Astrocyte of the hippocampus (primary cell): Measurements from ENCODE around the gene ECM1.

Experiments used
- DNase-seq: peaks from one replicate; pipeline ENCODE4 v3.0.0; 2011; ENCODE audit warnings: low read depth, low spot score

Gene ECM1

GRCh38 chr1:150507912-150508864, at the start of gene ECM1:
TSS of gene ECM1 (plus strand) at chr1:150508109. CDS start at chr1:150508210, 101 bp downstream.
- DNase-seq: peak; percentile 54

- DNase-seq: peak; percentile 76
Measured at GRCh38 chr1:150464422-150464826, 43.5 kb upstream of the ECM1 start.

GRCh38 chr1:150466964-150467363, 40.9 kb upstream of the ECM1 start:
- DNase-seq: no peak

GRCh38 chr1:150469291-150469690, 38.6 kb upstream of the ECM1 start:
- no peak for DNase-seq

GRCh38 chr1:150472601-150473200, 35.2 kb upstream of the ECM1 start:
- DNase-seq: no peak

DNA sequence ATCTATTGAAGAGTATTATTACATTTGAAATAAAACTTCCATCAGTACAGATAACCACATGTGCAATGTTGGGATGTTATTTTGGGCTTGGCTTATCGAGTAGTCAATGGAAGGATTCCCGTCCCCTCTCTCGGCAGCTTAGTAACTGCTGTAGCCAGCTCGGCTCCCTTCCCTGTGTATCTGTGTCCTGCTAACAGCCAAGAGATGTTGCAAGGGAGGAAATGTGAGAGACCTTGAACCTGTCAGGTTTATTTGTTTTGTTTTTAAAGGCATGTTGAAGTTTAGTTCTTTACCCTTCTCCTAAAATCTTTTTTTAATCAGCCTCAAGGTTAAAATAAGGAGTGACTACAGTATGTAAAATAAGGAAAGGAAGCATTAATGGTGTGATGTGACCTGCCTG, 34.2 kb upstream of the ECM1 start:
- DNase-seq: no peak

- no peak for DNase-seq
Measured at GRCh38 chr1:150474869-150475268, 33.0 kb upstream of the ECM1 start.

GRCh38 chr1:150476754-150477153, 31.2 kb upstream of the ECM1 start:
- DNase-seq: no peak

DNA sequence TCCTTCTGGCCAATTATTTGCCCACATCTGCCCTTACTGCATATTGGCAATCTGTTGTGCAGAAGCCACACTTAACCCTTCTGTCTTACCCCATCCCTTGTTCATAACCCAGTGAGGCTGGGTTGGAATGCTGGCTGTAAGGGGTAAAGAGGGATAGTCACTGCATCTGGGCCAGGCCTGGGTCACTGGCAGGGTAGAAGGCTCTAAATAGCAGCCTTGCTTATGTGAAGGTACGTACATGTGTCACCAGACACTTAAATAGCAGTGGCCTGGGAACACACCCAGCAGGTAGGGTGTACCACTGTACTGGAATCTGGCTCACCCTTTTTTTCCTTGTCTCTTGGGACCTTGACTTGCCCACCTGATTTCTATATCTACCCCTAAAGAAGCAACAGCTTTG, 30.6 kb upstream of the ECM1 start:
- no peak for DNase-seq

DNA sequence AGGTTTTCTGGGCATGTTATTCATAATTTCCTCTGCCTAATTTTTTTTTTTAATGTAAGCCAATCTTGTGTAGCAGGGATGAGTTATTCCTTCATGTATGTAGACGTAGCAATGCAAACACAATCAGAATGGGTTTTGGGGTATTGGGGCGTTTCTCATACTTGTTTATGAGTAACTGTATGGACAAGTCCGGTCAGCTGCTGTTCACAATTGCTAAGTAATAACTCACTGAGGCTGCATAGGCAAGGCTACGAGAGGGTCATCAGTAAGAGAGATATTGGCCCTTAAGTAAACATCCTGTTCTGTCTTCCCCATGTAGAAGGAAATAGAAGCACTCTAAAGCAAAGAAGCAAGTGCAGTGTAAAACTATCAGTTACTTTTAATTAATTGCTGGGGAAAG, 30.2 kb upstream of the ECM1 start:
- DNase-seq: no peak

- no peak for DNase-seq
Measured at GRCh38 chr1:150479370-150479769, 28.5 kb upstream of the ECM1 start.

DNA sequence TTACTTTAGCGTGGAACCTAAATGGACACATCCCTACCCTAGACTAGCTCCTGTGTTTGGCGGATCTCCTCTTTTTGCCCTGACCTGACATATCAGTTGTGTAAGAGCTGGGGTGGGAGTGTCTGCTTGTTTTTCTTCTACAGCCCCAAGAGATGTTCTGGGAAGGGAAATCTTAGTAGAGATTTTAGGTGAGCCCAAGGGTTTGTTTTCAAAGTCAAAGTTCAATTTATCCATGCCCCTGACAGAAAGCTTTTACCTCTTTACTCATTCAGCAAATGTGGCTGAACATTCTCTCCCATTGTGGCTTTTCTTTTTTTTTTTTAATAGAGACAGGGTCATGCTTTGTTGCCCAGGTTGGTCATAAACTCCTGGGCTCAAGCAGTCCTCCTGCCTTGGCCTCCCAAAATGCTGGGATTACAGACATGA, 28.0 kb upstream of the ECM1 start:
- DNase-seq: no peak

DNA sequence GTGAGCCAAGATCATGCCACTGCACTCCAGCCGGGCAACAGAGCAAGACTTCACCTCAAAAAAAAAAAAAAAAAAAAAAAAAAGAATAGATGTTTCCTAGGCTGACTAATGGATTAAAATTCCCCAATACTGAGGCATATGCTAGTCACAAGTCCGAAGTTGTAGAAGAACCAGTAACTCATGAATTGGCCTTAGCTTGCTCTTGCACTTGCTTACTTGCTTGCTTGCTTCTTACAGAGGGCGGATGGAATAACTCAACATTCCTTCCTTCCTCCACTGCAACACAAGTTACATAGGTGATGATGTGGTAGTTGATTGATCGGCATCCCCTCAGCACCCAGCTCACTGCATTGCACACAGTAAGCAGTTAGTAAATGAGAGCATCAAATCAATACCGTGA, 23.5 kb upstream of the ECM1 start:
- peak; percentile 12 for DNase-seq

- peak; percentile 19 for DNase-seq
Measured at GRCh38 chr1:150484861-150485260, 23.0 kb upstream of the ECM1 start.

DNA sequence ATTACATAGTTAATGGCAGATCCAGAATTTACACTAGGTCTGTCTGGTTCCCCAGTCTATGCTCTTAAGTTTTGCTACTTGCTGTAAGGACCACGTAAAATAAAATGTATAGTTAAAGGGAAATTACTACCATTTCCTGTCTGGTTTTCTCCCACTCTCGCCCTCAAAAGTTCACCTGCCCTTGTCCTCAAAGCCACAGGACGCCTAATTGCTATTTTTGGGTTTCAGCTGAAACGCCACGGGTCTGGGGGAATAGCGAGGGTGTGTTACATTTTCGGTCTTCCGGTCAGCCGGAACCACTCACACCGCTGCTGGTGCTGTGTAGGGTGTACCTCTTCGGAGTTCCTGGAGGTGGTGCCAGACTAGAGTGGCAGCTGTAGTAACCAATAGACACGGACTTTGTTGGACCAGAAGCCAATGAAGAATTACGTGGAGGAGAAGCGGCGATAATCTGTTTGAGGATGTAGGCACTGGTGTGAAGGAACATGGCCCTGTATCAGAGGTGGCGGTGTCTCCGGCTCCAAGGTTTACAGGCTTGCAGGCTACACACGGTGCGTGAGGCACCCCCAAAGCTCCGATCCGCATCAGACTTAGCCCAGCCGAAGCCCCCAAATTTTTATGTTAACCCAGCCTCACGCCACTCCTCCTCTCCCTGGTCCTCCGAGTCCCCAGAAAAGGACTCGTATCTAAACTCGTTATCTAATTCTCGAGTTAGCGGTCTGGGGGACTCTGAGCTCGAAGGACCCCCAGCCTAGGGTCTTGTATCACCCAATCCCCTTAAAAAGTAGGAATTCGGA, 20.7 kb upstream of the ECM1 start, which contains the start of gene TARS2:
Gene TARS2, plus strand, starts transcription at position 454 of the 797 bp plus-strand sequence. Its CDS starts 32 bp downstream, at position 486.
- DNase-seq: peak; percentile 99

GRCh38 chr1:150487763-150488115, 20.2 kb upstream of the ECM1 start:
- no peak for DNase-seq

- no peak for DNase-seq
Measured at GRCh38 chr1:150493175-150493574, 14.7 kb upstream of the ECM1 start.

- DNase-seq: no peak
Measured at GRCh38 chr1:150498342-150498741, 9.6 kb upstream of the ECM1 start.

DNA sequence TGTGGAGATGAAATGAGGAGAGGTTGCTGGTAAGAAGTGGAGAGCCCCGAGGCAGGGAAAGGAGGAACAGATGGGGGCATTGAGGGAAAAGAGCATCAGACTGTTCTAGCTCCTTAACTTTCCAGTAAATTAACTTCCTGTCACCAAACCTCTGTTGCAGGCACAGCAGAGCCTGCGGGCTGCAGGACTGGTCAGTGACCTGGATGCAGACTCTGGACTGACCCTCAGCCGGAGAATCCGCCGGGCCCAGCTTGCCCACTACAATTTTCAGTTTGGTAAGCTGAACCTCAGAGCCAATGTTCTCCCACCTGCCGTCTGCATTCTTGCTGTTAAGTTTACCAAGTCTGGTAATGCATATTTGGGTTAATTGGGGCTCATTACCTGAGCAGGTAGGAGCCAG, 2.5 kb upstream of the ECM1 start:
- DNase-seq: no peak

DNA sequence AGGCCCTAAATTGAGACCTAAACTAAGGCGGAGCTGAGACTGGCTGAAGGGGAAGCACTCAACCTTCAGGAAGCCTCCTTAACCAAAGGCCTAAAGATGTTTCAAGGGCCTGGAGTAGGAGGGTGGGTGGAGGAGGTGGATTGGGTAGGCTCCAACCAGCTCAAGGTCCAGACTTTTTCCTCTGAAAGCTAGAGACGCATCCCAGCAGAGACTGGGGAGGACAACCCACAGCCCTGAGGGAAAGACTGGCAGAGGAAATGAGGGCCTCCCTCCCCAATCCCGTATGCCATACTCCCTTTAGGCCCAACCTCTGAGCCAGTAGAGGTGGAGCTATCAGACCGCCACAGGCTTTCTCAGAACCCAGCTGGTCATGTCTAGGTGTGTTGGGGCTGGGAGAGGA, 1.1 kb downstream of the ECM1 start:
- no peak for DNase-seq

DNA sequence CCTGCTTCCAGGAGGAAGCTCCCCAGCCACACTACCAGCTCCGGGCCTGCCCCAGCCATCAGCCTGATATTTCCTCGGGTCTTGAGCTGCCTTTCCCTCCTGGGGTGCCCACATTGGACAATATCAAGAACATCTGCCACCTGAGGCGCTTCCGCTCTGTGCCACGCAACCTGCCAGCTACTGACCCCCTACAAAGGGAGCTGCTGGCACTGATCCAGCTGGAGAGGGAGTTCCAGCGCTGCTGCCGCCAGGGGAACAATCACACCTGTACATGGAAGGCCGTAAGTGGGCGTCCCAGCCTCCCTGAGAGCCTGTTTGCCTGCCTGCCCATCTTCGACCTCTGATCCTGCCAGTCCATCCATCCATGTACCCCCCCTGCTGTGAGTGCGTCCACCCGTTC, 3.6 kb downstream of the ECM1 start:
- no peak for DNase-seq

GRCh38 chr1:150511985-150512660, 4.2 kb downstream of the ECM1 start:
- no peak for DNase-seq
